ENCODE results near the gene DSC3.

Gene DSC3

GRCh38 chr18:30999186-30999585 lies 43.4 kb downstream of the DSC3 start:
- ATAC-seq (ENCODE audit: insufficient read depth, low read depth) = no peak
- no peak overlapping the region for H3K4me3 ChIP-seq (ENCODE audit: low read depth in 1 of 2, low read length in 2 of 2)
- H3K4me2 ChIP-seq (ENCODE audit: insufficient read depth, low read length) = no peak overlapping the region
- no peak overlapping the region for H3K9ac ChIP-seq (ENCODE audit: low read depth, low read length)
- no peak for TF ChIP-seq EZH2 (IDR thresholded peaks at IDR 0.05; ENCODE audit: borderline replicate concordance, low read depth, low read length, severe bottlenecking)
- TF ChIP-seq, protein P1, sequence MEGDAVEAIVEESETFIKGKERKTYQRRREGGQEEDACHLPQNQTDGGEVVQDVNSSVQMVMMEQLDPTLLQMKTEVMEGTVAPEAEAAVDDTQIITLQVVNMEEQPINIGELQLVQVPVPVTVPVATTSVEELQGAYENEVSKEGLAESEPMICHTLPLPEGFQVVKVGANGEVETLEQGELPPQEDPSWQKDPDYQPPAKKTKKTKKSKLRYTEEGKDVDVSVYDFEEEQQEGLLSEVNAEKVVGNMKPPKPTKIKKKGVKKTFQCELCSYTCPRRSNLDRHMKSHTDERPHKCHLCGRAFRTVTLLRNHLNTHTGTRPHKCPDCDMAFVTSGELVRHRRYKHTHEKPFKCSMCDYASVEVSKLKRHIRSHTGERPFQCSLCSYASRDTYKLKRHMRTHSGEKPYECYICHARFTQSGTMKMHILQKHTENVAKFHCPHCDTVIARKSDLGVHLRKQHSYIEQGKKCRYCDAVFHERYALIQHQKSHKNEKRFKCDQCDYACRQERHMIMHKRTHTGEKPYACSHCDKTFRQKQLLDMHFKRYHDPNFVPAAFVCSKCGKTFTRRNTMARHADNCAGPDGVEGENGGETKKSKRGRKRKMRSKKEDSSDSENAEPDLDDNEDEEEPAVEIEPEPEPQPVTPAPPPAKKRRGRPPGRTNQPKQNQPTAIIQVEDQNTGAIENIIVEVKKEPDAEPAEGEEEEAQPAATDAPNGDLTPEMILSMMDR (IDR thresholded peaks at IDR 0.05; ENCODE audit: borderline replicate concordance, extremely low read depth, low read length, poor library complexity, severe bottlenecking) = no peak
- no peaks in the 10 kb centered on the region for H4K20me1 ChIP-seq (ENCODE audit: insufficient read depth, low read length)
- no peak overlapping the region for H2AFZ ChIP-seq (ENCODE audit: low read depth, low read length)
- H3K4me1 ChIP-seq (ENCODE audit: insufficient read depth, low read length) = no peaks in the 10 kb centered on the region
- H3K27me3 ChIP-seq (ENCODE audit: insufficient read depth, low read length, poor library complexity) = peaks cover 6% of the 10 kb centered on the region
- no peaks in the 10 kb centered on the region for H3K9me3 ChIP-seq (ENCODE audit: insufficient read depth, low read length, severe bottlenecking)
- H3K36me3 ChIP-seq (ENCODE audit: insufficient read depth, low read length) = no peaks in the 10 kb centered on the region
- DNase-seq = no peak
- H3K27ac ChIP-seq (ENCODE audit: low read length) = no peak overlapping the region
- H3K79me2 ChIP-seq (ENCODE audit: insufficient read depth, low read length) = no peaks in the 10 kb centered on the region

DNA sequence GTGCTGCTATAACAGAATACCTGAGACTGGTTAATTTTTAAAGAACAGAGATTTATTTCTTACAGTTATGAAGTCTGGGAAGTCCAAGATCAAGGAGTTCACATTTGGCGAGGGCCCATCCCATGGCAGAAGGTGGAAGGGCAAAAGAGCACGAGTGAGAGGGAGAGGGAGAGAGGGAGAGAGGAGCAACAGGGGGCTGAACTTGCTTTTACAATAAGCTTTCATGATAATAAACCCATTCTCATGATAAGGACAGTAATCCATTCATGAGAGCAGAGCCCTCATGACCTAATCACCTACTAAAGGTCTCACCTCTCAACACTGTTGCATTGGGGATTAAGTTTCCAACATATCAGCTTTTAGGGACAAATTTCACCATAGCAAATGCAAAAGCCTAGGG lies 45.3 kb downstream of the DSC3 start:
- Histone ChIP-seq H3K4me2 (ENCODE audit: insufficient read depth, low read length) (no peak overlapping the region), H3K4me3 (ENCODE audit: low read depth in 1 of 2, low read length in 2 of 2) (no peak overlapping the region), H3K27ac (ENCODE audit: low read length) (no peak overlapping the region), H3K36me3 (ENCODE audit: insufficient read depth, low read length) (no peaks in the 10 kb centered on the region), H3K79me2 (ENCODE audit: insufficient read depth, low read length) (no peaks in the 10 kb centered on the region), H3K27me3 (ENCODE audit: insufficient read depth, low read length, poor library complexity) (peaks cover 6% of the 10 kb centered on the region), H3K4me1 (ENCODE audit: insufficient read depth, low read length) (no peaks in the 10 kb centered on the region), H4K20me1 (ENCODE audit: insufficient read depth, low read length) (no peaks in the 10 kb centered on the region), H3K9ac (ENCODE audit: low read depth, low read length) (no peak overlapping the region), H2AFZ (ENCODE audit: low read depth, low read length) (no peak overlapping the region), H3K9me3 (ENCODE audit: insufficient read depth, low read length, severe bottlenecking) (no peaks in the 10 kb centered on the region)
- TF ChIP-seq EZH2 (IDR thresholded peaks at IDR 0.05; ENCODE audit: borderline replicate concordance, low read depth, low read length, severe bottlenecking) = no peak
- TF ChIP-seq, protein P1 (IDR thresholded peaks at IDR 0.05; ENCODE audit: borderline replicate concordance, extremely low read depth, low read length, poor library complexity, severe bottlenecking) = no peak
- ATAC-seq (ENCODE audit: insufficient read depth, low read depth) (no peak), DNase-seq (no peak)

DNA sequence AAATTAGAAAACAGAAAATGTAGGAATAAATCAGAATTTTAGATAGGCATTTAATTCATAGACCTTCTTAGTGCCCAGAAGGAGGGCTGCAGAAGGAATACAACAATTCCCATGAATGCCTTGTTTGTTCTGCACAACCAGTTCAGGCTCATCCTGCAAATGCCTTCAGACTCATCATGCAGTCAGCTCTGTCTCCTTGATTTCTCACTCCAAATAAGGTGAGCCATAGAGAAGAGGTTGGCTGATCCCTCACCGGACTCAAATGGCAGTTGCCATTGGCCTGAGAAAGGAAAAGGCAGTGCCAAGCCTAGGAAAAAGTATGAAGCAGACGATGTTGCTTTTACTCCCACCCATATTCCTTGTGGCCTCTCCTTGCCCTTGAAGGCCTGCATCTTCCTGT lies 50.3 kb downstream of the DSC3 start:
- TF ChIP-seq EZH2 (IDR thresholded peaks at IDR 0.05; ENCODE audit: borderline replicate concordance, low read depth, low read length, severe bottlenecking) = no peak
- TF ChIP-seq, protein P1 (IDR thresholded peaks at IDR 0.05; ENCODE audit: borderline replicate concordance, extremely low read depth, low read length, poor library complexity, severe bottlenecking) = no peak
- Histone ChIP-seq H4K20me1 (ENCODE audit: insufficient read depth, low read length) (no peaks in the 10 kb centered on the region), H3K4me2 (ENCODE audit: insufficient read depth, low read length) (no peak overlapping the region), H3K27me3 (ENCODE audit: insufficient read depth, low read length, poor library complexity) (no peaks in the 10 kb centered on the region), H3K4me1 (ENCODE audit: insufficient read depth, low read length) (no peaks in the 10 kb centered on the region), H3K9ac (ENCODE audit: low read depth, low read length) (no peak overlapping the region), H3K4me3 (ENCODE audit: low read depth in 1 of 2, low read length in 2 of 2) (no peak overlapping the region), H3K9me3 (ENCODE audit: insufficient read depth, low read length, severe bottlenecking) (no peaks in the 10 kb centered on the region), H3K79me2 (ENCODE audit: insufficient read depth, low read length) (no peaks in the 10 kb centered on the region), H3K27ac (ENCODE audit: low read length) (no peak overlapping the region), H3K36me3 (ENCODE audit: insufficient read depth, low read length) (no peaks in the 10 kb centered on the region), H2AFZ (ENCODE audit: low read depth, low read length) (no peak overlapping the region)
- no peak for ATAC-seq (ENCODE audit: insufficient read depth, low read depth)
- DNase-seq = no peak

DNA sequence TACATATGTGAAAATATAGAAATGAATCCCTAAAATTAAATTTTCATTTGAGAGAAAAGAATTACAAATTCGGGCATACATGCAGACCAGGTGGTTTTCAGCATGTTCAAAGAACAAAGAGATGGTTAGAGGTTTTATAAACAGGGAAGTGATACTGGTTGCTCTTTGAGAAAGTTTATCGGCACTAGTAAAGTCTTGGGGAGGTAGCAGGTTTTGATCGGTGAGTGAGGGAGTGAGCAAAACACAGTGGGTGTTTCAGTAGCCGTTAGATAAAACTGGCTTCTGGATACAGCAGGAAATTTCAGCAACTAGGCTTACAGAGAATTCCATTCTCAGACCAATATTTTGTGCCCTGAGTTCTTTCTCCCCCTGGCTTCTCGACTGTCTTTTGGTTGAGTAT lies 51.1 kb downstream of the DSC3 start:
- no peak for DNase-seq

More for the DNA sequence above, 51.1 kb downstream of the DSC3 start:
- Histone ChIP-seq H4K20me1 (ENCODE audit: insufficient read depth, low read length) (no peaks in the 10 kb centered on the region), H3K4me2 (ENCODE audit: insufficient read depth, low read length) (no peak overlapping the region), H2AFZ (ENCODE audit: low read depth, low read length) (no peak overlapping the region), H3K27me3 (ENCODE audit: insufficient read depth, low read length, poor library complexity) (no peaks in the 10 kb centered on the region), H3K9ac (ENCODE audit: low read depth, low read length) (no peak overlapping the region), H3K79me2 (ENCODE audit: insufficient read depth, low read length) (no peaks in the 10 kb centered on the region), H3K9me3 (ENCODE audit: insufficient read depth, low read length, severe bottlenecking) (no peaks in the 10 kb centered on the region), H3K4me1 (ENCODE audit: insufficient read depth, low read length) (no peaks in the 10 kb centered on the region), H3K27ac (ENCODE audit: low read length) (no peak overlapping the region), H3K36me3 (ENCODE audit: insufficient read depth, low read length) (no peaks in the 10 kb centered on the region), H3K4me3 (ENCODE audit: low read depth in 1 of 2, low read length in 2 of 2) (no peak overlapping the region)
- TF ChIP-seq, protein P1 (IDR thresholded peaks at IDR 0.05; ENCODE audit: borderline replicate concordance, extremely low read depth, low read length, poor library complexity, severe bottlenecking) = no peak
- no peak for TF ChIP-seq EZH2 (IDR thresholded peaks at IDR 0.05; ENCODE audit: borderline replicate concordance, low read depth, low read length, severe bottlenecking)
- no peak for ATAC-seq (ENCODE audit: insufficient read depth, low read depth)

All from DND-41 (cell line).